Suprapubic skin (tissue), 4 donors: ENCODE data around the gene CDC42BPG. TPM values are rescaled to one million over a fixed set of nuclear protein-coding genes. Genes with fewer than 3 reads are reported as not detected.

Experiments
- DNase-seq, 2 donors: peaks; one replicate each; pipeline ENCODE4 v3.0.0-alpha.2; 2019; ENCODE audit warnings: low spot score in 2 of 2
- H3K27ac ChIP-seq: fragments of 200-600 bp; sonication (generic); one replicate; pipeline ENCODE4 v1.5.1; 2019
- H3K27me3 ChIP-seq: fragments of 200-600 bp; sonication (generic); one replicate; pipeline ENCODE4 v1.5.1; 2019
- H3K36me3 ChIP-seq: fragments of 200-600 bp; sonication (generic); one replicate; pipeline ENCODE4 v1.5.1; 2019
- H3K4me1 ChIP-seq: fragments of 200-600 bp; sonication (generic); one replicate; pipeline ENCODE4 v1.5.1; 2019
- H3K4me3 ChIP-seq: fragments of 200-600 bp; sonication (generic); one replicate; pipeline ENCODE4 v1.5.1; 2019; ENCODE audit warnings: mild to moderate bottlenecking
- H3K9me3 ChIP-seq: fragments of 200-600 bp; sonication (generic); one replicate; pipeline ENCODE4 v1.5.1; 2019
- CTCF ChIP-seq, 2 donors: fragments of 200-600 bp in 1 of 2; fragments of 450-650 bp in 1 of 2; sonication (generic) in 1 of 2; IDR thresholded peaks; one replicate each; pipeline ENCODE4 v1.5.1; 2016 to 2019; ENCODE audit warnings: antibody characterized with exemption in 2 of 2, mild to moderate bottlenecking in 1 of 2, moderate library complexity in 1 of 2
- EP300 ChIP-seq: sonication (generic); formaldehyde crosslinking; IDR thresholded peaks from one replicate; pipeline ENCODE4 v1.6.1; 2017; ENCODE audit warnings: antibody characterized with exemption
- POLR2A ChIP-seq, 2 donors: fragments of 450-650 bp; IDR thresholded peaks; one replicate each; pipeline ENCODE4 v1.6.1; 2017; ENCODE audit warnings: antibody characterized with exemption in 2 of 2, mild to moderate bottlenecking in 2 of 2, moderate library complexity in 2 of 2
- POLR2AphosphoS5 ChIP-seq, 3 donors: sonication (generic); formaldehyde crosslinking; IDR thresholded peaks; one replicate each; pipeline ENCODE4 v1.6.1; 2017; ENCODE audit warnings: antibody characterized with exemption in 3 of 3
- WGBS: methylation state at CpG from one replicate; pipeline ENCODE4 v1.1.5; 2018; 5-methylcytosine and 5-hydroxymethylcytosine counted together
- total RNA-seq, 4 donors: library from RNA; depleted of rRNA; stranded (reverse); fragments of >200 nt; gene quantifications; one replicate each; pipeline ENCODE4 v1.1.0, GENCODE V29; 2016

Gene CDC42BPG
- total RNA-seq, 4 donors from 2014 or later = 42.2 to 64.9 (median 61.1) TPM

GRCh38 chr11:64801158-64801464, 43.3 kb downstream of the CDC42BPG start:
- H3K36me3 ChIP-seq = peaks cover 15% of the 10 kb centered on the region
- H3K27me3 ChIP-seq = no peaks in the 10 kb centered on the region
- no peaks in the 10 kb centered on the region for H3K9me3 ChIP-seq
- no peak for TF ChIP-seq EP300
- 62% methylated on average over 5 of the region's 9 CpGs for WGBS
- no peak overlapping the region for H3K4me3 ChIP-seq
- no peak for DNase-seq
- H3K4me1 ChIP-seq = peaks cover 26% of the 10 kb centered on the region
- no peak overlapping the region for H3K27ac ChIP-seq

GRCh38 chr11:64800303-64801157, 43.9 kb downstream of the CDC42BPG start:
- H3K4me1 ChIP-seq = peaks cover 26% of the 10 kb centered on the region
- no peak for TF ChIP-seq EP300
- no peak for TF ChIP-seq POLR2AphosphoS5 (IDR thresholded peaks at IDR 0.05)
- H3K4me3 ChIP-seq = no peak overlapping the region
- no peak for DNase-seq
- WGBS = 79% methylated on average over 12 of the region's 26 CpGs
- H3K27ac ChIP-seq = no peak overlapping the region
- no peaks in the 10 kb centered on the region for H3K27me3 ChIP-seq
- H3K9me3 ChIP-seq = no peaks in the 10 kb centered on the region
- peaks cover 13% of the 10 kb centered on the region for H3K36me3 ChIP-seq

- Histone ChIP-seq H3K4me1 (peaks cover 26% of the 10 kb centered on the region), H3K27ac (no peak overlapping the region), H3K9me3 (no peaks in the 10 kb centered on the region), H3K27me3 (no peaks in the 10 kb centered on the region), H3K4me3 (no peak overlapping the region), H3K36me3 (peaks cover 13% of the 10 kb centered on the region)
- TF ChIP-seq POLR2AphosphoS5 (IDR thresholded peaks at IDR 0.05) (no peak), CTCF (IDR thresholded peaks at IDR 0.05) (no peak), EP300 (no peak), POLR2A (IDR thresholded peaks at IDR 0.05) (no peak)
- no peak for DNase-seq
- 73% methylated on average over 10 of the region's 14 CpGs for WGBS
These were observed 44.7 kb downstream of the CDC42BPG start for GRCh38 chr11:64799623-64800302.

- Histone ChIP-seq H3K4me3 (no peak overlapping the region), H3K36me3 (peaks cover 13% of the 10 kb centered on the region), H3K4me1 (peaks cover 23% of the 10 kb centered on the region), H3K27me3 (no peaks in the 10 kb centered on the region), H3K9me3 (no peaks in the 10 kb centered on the region), H3K27ac (no peak overlapping the region)
- DNase-seq = no peak
- TF ChIP-seq POLR2AphosphoS5 (IDR thresholded peaks at IDR 0.05) (no peak), POLR2A (IDR thresholded peaks at IDR 0.05) (no peak), CTCF (IDR thresholded peaks at IDR 0.05) (no peak)
- 79% methylated on average over 5 of the region's 7 CpGs for WGBS
These were observed 45.2 kb downstream of the CDC42BPG start for GRCh38 chr11:64799256-64799622.

GRCh38 chr11:64796757-64797541, 47.5 kb downstream of the CDC42BPG start:
- 88% methylated on average over 14 of the region's 19 CpGs for WGBS
- H3K27me3 ChIP-seq = no peaks in the 10 kb centered on the region
- no peaks in the 10 kb centered on the region for H3K9me3 ChIP-seq
- DNase-seq = no peak
- TF ChIP-seq CTCF (IDR thresholded peaks at IDR 0.05) (no peak), POLR2AphosphoS5 (IDR thresholded peaks at IDR 0.05) (no peak), POLR2A (IDR thresholded peaks at IDR 0.05) (no peak), EP300 (no peak)
- H3K27ac ChIP-seq = no peak overlapping the region
- H3K4me1 ChIP-seq = peaks cover 4% of the 10 kb centered on the region
- H3K4me3 ChIP-seq = no peak overlapping the region
- peaks cover 14% of the 10 kb centered on the region for H3K36me3 ChIP-seq
